GM20431 (cell line): ENCODE measurements around the gene WDR20.

Source experiments
- in situ Hi-C: fragments of 300-500 bp; cut with MseI, MboI; formaldehyde crosslinking; loops from one replicate; pipeline ENCODE4 v1.15.0; 2020; ENCODE audit warnings: low sequenced_read_pairs; ENCODE audit not compliant: unreplicated experiment

Gene WDR20

GRCh38 chr14:102255401-102256190, 115.9 kb downstream of the WDR20 start:
- in situ Hi-C loops: no loop called here

DNA sequence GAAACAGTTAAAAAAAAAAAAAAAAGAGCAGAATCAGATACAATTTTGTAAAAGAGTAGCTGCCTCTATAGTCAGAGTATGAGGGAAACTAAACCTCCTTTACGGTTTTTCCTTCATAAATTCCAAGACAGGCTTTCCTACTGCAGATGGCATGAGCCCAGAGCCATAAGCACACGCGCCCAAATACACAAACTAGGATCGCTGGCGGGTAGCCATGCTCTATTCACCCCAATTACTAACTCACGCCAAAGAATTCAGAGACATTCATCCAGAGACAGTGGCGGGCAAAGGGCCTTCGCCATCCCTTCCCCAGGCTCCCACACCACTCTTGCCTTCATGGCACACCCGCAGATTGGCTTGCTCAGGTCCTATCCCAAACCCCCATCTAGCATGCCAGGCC, 117.0 kb downstream of the WDR20 start:
- in situ Hi-C loops: no loop called here

DNA sequence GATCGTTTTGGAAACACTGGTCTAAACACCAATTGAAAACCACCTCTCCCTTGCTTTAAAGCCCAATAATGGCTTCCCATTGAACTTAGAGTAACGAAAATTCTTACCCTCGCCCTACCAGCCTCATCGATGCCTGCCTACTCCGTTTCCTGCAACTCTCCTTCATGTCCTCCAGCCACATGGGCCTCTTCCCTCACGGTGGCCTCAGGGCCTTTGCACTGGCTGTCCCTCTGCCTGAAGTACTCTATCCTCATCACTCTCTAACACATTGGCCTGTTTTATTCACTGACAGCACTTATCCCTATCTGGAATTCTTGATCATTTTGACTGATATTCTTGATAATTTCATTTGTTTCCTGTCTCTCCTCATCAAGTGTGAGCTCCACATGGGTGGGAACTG, 118.4 kb downstream of the WDR20 start:
- in situ Hi-C loops: no loop called here
